NCI-H1092 (cell line): ENCODE data around the gene PARVG.

Experiments used
- DNase-seq: peaks from one replicate; lab custom pipeline; 2025; lab: John Stamatoyannopoulos, UW

Gene PARVG, protein sequence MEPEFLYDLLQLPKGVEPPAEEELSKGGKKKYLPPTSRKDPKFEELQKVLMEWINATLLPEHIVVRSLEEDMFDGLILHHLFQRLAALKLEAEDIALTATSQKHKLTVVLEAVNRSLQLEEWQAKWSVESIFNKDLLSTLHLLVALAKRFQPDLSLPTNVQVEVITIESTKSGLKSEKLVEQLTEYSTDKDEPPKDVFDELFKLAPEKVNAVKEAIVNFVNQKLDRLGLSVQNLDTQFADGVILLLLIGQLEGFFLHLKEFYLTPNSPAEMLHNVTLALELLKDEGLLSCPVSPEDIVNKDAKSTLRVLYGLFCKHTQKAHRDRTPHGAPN

DNA sequence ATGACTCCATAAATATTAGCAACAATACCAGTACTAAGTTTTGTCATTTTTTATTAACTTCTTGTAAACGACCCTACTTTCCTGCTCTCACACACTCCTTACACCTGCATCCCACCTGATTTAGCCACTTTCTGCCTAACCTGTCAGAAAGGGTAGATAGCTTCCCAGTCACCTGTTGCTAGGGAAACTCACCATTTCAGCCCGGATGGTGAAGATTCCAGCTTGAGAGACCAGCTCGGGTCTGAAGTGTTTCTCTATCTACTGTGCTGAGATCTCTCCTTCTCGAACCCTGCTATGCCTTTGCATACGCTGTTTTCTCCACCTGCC lies at the start of gene PARVG:
TSS of gene PARVG (plus strand) at position 220 of the 327 bp plus-strand sequence. CDS start 2,405 bp downstream, outside the sequence.
- no peak for DNase-seq

DNA sequence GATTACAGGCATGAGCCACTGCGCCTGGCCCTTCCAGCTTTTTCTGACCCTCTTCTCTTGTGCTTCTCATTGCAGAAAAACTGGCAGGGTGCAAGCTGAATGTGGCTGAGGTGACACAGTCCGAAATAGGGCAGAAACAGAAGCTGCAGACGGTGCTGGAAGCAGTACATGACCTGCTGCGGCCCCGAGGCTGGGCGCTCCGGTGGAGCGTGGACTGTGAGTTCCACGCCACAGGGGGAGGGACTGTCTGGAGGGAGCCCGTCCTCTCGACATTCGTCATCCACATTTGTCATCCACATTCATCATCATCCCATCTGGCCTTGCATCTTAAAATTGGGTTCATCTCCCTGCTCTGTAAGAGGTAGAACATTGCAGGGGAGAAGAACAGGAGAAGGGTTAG lies 49.3 kb upstream of the PARVG start:
- DNase-seq: no peak

DNA sequence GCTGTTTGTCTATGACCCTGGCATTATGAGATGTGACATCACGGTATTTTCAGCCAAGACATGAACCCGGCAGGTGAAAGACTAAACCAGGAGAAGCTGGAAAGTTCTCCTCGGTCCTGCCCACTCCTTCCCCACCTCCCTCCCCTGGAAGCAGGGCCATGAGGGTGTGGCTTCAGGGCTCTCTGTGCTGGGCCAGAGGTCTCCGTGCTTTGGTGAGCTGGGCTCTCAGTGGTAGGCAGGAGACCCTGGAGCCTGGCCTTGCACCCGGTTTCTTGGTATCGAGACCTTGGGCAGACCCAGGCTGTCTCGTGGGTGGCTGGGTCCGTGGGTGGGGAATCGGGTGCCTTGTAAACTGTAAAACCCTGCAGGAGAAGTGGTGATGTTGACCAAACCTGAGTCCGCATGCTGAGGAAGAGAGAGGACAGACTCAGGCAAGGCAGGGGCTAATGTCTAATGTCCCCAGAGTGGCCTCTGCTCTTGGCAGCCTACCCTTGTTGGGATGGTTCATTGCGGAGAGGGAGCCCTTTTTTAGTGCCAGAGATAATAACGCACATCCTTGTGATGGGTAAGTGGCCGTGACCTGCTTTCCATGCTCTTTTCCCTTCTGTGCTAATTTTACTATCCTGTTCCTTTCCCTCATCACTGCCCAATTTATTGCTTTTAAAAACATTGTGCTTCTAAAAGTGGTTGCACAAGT lies 48.6 kb upstream of the PARVG start:
- DNase-seq: no peak

DNA sequence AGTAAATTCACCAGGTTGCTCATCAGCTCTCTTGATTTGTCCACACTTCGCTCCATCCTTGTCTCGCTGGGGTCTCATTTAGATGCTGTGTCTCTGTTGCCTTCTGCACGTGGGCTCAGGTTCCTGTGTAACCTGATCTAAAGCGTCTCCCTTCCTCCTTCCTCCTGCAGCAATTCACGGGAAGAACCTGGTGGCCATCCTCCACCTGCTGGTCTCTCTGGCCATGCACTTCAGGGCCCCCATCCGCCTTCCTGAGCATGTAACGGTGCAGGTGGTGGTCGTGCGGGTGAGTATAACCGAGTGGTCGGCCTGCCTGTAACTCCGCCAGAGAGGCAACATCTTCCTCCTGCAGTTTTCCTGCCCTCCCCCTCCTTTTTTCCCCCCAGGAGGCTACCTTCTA lies 48.0 kb upstream of the PARVG start:
- no peak for DNase-seq

DNA sequence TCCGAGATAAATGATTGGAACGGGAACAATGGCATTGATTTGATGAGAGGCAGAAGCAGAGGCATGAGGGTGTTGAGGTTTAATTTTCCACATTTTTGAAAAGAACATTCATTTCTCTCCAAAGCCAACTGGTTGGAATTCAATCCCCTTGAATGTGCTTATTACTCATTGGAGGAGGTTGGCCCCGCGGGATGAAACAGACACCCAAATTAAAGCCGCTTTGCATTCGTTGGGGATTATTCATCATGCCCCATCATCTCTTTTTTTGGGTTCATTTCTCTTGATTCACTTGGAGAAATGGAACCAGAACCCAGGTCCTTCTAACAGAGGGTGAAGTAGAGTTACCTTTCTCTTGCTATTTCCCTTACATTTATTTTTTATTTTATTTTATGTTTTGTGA lies 47.6 kb upstream of the PARVG start:
- no peak for DNase-seq

DNA sequence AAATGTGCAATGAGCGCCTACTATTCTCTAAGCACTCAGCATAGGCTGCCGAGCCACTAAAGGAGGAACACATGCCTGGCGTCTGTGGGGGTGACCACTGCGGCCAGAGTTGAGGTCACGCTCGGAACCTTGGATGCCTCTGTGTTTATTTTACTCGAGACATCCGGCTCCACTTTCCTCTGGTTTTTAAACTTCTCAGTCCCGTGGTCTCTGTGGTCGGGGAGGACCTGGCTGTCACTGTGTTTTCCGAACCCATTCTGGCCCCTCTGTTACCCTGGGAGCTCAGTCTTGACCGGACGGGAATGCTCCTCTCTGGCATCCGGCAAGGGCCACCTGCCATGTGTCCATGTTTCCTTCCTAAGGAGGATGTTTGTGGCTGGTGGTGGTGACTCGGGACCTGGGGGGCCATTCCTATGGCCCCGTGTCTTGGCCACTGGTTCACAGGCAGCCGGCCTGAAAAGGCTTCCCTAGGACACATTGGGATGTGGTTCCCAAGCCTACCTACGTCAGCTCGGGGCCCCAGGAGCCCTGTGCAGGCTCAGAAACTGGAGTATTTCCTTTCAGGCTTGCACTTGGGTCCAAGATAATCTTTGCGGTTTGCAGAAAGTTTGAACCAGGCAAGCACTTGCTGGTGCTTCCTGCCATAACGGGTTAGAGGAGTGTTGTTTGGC lies 46.7 kb upstream of the PARVG start:
- no peak for DNase-seq

DNA sequence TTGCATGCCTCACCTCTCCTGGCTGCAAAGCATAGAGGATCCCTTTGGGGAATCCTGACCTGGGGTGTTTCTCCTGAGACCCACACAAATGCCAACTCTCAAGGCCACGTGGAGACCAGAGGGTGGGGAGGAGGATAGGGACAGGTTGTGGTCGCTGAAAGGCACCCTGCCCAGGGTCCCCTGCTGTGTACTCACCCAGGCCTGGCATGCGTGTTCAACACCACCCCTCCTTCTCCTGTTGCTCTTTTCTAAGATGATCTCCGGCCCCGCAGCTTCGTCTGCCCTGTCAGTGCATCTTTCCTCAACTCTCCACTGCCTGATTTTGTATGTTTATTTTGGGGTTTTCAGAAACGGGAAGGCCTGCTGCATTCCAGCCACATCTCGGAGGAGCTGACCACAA lies 44.6 kb upstream of the PARVG start:
- DNase-seq: no peak

DNA sequence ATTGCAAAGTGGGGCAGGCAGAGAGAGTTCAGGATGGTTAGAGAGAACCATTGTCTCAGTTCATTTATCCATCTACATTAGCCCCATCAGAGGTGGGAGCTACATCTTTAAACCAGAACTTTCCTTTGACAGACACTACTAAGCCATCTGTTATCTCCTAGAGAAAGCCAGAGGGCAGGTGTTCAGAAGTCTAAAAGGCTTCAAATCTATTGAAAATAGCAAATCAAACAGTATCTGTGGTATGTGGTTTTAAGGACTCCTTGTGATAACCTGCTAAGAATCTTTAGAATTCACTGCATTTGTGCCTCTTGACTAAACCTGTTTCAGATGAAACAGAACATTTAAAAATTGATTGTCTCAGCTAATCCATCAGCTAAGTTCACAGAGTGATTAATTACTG lies 43.9 kb upstream of the PARVG start:
- no peak for DNase-seq

DNA sequence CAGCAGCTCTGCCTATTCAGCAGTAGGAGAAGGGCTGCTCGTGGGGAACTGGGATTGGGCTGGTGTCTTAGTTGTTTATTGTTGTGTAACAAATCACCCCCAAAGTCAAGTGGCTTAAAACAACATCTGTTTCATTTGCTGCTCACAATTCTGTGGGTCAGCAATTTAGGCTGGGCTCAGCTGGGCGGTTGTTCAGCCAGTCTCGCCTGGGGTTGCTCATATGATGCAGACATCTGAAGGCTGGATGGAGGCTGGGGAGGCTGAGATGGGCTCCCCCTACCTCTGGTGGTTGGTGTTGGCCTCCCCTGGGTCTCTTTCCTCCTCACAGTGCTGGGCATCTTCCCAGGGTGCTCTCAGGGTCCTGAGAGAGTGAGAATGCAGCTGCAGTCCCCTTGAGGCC lies 43.3 kb upstream of the PARVG start:
- DNase-seq: no peak

DNA sequence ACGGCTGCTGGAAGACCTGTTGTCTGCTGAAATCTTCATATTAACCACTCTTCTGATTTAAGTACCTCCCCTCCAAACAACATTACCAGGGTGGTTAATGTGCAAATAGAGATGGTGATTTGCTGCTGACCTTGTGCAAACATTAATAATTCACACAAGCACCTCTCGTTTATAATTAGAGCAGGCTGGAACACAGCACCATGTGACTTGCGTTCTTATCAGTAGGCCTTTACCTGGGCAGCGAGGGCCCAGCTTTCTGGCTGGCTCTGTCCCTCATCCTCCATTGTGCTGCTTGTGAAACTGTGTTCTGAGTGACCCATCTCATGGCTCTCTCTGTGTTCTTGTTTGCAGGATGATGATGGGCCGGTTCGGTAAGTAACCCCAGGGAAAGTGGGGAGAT lies 41.0 kb upstream of the PARVG start:
- no peak for DNase-seq

DNA sequence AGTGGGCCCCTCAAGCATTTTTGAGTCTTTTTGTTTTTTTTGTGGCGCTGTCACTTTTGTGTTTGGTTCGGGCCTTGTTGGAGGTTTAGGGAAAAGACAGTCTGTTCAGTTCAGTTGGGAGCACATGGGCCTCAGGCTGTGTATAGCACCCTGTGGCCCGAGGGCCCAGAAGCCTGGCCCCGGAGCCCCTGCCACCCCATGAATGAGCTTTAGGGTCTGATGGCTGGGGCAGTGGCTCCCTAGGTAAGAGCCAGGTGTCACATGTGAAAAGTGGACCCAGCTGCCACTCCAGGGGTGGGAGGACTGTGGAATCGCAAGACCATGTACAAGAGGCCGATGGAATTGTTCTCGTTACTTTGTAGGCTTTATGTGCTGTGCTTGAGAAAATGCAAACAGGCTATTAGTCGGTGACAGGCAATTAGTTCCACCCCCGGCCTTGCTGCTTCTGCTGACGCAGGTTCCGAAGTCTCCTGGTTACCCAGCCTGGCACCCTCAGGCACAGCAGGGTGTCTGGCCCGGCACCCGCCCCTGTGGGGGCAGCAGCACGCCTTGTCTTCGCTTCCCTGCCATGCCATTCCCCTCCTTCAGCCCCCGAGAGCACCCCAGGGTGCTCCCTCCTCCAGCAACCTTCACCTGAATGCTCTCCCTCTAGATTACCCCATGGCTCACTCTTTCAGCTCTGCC lies 38.2 kb upstream of the PARVG start:
- no peak for DNase-seq

DNA sequence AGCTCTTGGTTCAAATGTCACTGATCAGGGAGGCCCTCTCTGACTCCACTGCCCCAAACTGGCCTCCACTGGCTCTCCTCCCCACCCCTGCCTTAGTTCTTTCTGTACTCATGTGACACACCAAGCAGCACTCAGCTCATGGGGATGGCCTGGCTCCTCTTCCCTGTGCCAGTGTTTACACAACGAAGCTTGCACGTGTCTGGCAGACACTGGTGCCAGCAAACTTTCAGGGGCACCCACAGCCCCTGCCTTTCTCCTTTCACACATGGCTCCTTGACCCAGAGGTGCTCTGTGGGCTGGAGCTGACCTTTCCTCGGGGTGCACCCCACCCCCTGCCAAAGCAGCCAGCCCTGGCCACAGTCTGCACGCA lies 37.6 kb upstream of the PARVG start:
- DNase-seq: no peak

DNA sequence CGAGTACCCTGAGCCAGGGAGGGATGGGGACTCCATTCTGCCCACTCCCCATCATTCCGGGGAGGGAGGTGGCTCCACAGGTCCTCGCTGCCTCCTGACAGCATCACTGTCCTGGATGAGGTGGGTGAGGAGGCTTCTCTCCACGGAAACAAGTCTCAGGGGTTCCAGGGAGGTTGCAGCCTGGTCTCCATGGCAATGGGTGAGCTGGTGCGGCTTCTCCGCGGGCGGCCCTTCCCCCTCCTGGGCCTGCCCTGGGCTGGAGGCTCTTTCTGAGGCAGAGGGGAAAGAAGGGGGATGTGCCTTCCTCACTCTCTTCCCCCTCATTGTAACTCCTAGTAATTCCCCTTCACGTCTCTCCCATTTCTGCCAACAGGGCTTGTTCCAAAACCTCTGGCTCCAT lies 37.1 kb upstream of the PARVG start:
- DNase-seq: no peak

DNA sequence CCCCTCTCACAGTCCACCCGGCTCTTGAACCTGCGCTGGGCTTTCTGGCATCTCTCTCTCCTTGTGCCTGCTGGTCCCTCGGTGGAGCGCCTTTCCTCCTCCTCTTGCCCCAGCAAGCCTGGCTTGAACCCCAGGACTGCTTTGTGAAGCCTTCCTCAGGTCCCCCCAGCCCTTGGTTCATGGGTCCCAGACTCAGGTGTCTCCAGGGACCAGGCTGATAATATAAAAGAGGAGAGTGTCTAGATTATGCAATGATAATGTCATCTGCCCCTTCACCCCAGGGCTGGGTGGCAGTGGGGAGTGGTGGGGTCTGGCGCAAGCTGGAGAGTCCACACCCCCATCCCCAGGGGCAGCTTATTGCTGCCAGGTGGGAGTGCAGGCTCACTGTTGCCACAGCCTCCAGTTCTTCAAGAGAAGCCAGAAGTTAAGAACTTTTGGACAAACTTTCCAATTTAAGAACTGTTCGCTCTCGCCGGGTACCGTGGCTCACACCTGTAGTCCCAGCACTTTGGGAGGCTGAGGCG lies 36.6 kb upstream of the PARVG start:
- DNase-seq: no peak

DNA sequence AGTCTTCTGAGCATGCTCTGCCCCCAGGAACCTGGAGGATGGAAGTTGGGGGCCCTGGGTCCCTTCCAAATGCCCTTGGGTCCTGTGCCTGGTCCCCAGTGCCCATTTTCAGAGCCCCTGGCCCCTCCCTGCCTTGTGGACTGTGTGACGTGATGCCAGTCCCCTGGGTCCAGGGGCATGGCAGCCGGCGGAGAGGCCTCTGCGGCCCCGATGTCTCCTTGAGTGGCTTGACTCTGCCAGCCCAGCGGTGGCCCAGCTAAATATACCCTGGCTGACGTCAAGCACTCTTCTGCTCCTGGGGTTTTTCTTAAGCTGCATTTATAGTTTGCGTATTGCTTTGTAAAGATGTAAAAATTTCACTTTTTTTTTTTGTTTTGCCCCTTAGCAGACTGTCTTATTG lies 35.2 kb upstream of the PARVG start:
- no peak for DNase-seq

DNA sequence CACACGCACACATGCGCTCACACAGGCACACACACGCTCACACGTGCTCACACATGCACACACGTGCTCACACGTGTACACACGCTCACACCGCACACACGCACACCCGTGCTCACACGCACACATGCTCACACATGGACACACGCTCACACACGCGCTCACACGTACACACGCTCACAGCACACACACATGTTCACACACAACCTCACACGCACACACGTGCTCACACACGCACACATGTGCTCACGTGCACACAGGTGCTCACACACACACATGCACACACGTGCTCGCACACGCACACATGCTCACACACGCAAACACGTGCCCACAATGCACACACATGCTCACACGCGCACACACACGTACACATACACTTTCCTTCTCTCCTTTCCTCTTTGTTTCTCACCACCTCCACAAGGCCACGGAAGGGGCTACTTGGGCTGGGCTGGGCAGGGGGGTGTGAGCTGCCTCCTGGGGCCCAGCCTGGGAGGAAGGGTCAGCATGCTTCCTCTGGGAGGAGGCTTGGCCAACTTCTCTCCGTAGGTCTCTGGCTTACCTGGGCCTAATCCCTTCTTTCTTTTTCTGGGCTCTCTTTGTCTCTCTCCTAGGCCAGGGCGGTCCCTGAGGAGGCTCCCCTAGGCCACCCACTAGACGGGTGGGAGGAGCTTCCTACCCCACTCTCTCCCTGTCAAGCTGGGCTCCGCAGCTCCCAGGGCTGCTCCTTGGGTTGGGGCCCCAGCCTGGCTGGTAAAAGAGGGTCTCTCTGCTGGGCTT lies 34.5 kb upstream of the PARVG start:
- no peak for DNase-seq

DNA sequence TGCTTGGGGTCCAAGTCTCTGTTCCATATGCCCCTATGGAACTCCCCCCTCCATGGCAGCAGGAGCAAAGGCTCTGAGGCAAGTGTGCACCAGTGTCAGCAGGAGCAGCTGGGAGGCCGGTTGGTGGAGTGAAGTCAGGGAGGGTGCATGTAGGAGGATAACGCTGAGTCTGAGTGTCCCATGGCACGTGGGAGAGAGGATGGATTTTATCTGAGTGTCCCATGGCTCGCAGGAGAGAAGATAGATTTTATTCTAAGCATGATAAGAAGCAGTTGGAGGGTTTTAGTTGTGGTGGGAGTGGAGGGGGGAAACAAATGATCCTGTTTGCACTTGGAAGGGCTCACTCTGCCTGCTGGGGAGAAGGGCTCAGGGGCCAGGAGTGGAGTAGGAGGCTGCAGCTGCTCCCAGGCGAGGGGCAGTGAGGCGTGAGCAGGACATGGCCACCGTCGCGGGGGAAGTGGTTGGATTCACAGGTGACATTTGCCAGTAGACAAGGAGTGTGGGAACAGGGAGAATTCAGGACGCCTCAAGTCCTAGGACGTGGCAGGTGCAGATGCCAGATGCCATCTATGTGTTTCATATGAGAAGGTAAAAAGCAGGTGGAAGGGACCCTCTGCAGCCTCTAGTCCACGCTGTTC lies 33.6 kb upstream of the PARVG start:
- no peak for DNase-seq

DNA sequence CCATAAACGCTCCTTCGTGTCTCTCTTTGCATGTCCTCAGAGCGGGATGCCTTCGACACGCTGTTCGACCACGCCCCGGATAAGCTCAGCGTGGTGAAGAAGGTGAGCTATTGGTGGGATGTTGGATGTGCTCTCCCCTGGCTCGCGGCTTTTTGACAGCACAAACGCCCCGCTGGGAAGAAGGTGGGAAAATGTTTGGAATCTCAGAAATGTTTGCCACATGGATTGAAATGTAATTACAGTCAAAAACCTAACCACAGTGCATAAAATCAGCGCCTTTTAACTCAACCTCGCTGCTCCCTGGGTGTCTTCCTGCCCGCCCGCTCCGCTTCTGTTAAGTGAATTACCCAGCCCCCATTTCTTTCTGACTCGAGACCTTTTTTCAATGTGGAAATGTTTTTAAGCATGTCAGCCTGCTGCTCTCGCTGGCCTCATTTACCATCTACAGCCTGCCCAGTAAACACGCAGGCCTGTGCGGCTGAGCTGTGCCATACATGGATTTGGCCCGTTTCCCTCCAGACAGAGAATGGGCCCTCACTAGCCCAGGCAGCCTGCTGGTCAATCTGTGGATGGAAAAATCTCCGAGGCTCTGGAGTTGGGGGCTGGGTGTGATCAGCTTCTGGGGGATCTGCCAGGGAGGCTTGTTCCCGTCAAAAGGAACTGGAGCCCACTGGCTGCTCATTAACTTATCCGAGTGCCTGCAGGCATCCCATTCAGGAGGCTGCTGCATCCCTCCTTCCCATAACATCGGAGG lies 32.7 kb upstream of the PARVG start:
- no peak for DNase-seq

DNA sequence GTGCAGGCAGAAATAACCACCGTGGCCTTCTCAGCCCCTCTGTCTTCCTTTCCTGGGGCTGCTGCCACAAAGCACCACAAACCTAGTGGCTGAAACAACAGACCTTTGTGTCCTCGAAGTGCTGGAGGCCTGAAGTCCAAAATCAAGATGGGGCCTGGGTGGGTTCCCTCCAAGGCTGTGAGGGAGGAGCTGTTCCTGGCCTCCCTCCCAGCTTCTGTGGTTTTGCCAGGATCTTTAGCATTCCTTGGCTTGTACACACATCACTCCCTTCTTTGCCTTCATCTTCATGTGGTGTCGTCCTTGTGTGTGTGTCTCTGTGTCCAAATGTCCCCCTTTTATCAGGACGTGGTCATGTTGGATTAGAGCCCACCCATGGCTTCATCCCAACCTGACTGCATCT lies 29.0 kb upstream of the PARVG start:
- no peak for DNase-seq

DNA sequence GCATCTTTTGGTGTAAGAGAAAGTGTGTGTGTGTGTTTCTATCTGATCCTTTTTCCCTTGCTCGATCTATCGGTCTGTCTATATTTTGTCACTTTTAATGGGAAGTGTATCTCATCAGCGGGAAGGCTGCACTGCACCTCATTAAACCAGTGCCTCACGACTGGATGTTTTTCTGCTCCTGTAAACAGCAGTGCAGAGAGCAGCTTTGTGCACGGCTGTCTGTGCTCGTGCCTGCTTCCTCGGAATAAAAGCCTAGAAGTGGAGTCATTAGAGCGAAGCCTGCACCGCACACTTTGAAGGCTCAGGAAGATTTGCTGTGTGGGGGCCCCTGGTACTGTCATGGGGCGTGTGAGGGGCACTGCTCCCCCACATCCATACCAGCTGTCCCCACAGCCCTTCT lies 27.0 kb upstream of the PARVG start:
- no peak for DNase-seq
